IPS-NIHi11 (cell line): ENCODE data around the gene GLRX5.

Experiments used
- DNase-seq: peaks from one replicate; pipeline ENCODE4 v3.0.0; 2012; ENCODE audit warnings: mixed read lengths, low spot score

GLRX5 gene

GRCh38 chr14:95536036-95536593, 1.3 kb downstream of the GLRX5 start:
- DNase-seq: no peak

DNA sequence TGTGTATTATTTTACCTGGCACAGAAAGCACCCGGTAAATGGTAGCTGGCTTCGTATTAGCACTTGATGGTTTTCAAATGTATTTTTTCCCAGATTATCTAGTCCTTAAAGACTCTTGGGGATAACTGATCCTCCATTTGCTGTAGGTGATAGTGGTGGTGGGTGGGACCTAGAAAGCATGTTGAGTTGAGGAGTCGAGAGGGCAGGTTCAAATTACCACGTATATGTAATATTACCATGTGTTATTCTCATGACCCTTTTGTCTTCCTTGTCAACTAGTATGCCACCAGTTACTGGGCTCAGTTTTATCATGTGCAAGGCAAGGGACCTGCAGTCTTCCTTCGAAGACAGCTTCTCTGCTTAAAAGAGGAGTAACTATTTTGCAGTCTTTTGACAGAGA, 1.8 kb downstream of the GLRX5 start:
- DNase-seq: no peak

DNA sequence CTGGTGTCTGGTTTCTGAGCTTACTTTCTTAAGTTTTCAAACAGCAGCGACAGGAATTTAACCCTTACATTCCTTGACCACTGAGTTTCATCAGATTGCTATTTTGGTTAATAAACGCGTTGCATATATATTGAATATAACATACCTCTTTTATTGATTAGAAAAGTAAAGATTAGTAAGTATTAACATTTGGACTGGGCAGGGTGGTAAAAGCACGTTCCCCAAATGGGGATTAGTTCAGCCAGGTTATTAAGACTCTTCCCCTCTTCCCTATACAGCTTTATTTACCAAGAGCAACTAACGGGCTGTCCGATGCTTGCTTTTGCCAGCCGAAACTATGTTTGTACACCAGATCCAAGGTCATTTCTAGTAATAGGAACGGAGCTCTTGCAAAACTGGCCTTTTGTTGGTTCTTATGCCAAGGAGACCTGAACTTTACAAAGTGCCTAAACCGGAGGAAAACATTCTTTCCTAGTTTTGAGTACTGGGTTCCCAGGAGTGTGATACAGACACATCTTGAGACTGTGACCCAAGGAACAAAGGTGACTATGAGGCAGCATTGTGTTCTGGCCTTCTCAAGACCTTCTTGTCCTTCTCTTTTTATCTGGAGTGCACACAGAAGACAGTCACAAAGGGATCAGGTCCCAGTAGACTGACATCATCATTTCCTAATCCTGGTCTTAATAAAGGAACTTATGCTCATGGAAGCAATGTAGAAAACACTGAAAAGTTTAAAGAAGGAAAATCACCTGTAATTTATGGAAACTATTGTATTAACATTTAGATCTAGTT, 2.6 kb downstream of the GLRX5 start:
- no peak for DNase-seq

GRCh38 chr14:95538801-95539509, 4.1 kb downstream of the GLRX5 start:
- no peak for DNase-seq

DNA sequence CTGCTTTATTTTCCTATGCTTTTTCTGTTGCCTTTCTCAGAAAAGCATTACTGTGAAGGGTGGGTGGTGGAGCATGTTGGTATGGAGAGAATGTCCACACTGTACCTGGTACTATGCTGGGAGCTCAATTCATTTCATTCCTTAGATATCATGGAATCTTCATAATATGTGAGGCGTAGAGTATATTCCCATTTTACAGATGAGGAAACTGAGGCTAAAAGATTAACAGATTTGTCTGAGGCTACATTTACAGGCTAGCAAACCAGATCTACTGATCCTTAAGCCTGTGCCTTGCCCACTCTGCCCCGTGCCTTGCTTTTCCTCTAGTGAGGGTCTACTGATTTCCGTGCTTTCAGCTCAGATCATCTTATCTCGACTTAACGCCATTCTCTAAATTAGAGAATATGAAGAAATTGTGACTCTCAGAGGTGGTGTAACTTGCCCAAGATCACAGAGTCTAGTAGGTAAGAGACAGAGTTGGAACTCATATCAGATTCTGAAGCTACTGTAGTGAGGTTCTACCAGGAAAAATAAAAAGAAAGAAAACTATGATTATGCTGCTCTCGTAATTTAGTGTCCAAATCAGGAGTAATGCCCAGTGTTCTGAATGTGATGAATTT, 5.5 kb downstream of the GLRX5 start:
- DNase-seq: no peak

DNA sequence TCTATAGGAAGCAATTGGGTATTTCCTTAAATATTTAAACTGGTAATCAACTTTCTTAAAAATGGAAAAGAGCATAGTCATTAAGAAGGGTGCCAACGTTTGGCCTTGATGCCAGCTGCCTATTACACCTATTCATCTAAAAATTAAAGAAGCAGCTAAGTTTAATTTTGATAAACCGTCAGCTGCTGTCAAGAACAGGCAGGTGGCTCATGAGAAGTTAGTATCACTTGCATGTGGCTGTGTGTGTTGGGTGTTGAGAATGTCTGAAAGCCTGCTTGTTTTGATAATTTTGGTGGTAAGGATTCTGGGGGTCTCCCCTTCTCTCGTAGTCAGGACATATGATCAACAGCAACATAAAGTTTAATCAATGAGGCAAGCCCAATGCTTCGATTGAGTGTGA, 6.5 kb downstream of the GLRX5 start:
- no peak for DNase-seq

- DNase-seq: no peak
These were observed 7.4 kb downstream of the GLRX5 start for GRCh38 chr14:95541932-95542930.

DNA sequence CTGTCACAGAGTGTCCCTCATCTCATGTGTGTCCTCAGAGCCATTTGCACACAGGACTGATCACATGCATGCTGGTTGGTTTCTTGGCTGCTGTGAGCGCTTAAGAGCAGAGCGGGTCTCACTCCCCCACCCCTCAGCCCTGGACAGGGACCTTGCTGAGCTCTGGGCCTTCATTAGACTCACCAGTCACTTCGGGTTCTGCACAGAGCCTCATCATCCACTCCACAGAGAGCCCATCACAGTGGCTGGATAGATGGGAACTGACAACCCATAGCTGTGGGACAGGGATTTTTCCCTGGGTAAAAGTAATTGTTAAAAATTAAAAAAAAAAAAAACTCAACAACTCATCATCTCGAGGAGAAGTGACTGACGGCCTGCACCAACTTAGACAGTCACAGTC, 8.2 kb downstream of the GLRX5 start:
- DNase-seq: no peak

DNA sequence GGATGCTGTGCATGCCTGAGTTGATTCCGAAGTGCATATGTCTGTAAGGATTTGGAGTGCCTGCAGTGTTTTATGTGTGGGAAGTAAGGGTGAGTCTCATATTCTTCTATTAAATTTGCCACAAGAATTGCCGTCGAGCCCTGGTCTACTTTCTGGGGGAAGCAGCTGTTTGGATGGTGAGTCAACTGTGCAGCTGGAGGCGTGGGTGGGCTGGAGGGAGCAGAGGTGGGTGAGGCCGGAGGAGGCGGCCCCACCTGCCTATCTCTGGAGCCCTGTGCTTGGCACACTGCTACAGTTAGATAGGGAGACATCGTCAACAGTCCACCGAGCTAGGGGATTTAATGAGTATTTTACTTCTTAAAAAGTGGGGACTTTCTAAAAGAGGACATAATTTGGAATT, 9.7 kb downstream of the GLRX5 start:
- DNase-seq: no peak

DNA sequence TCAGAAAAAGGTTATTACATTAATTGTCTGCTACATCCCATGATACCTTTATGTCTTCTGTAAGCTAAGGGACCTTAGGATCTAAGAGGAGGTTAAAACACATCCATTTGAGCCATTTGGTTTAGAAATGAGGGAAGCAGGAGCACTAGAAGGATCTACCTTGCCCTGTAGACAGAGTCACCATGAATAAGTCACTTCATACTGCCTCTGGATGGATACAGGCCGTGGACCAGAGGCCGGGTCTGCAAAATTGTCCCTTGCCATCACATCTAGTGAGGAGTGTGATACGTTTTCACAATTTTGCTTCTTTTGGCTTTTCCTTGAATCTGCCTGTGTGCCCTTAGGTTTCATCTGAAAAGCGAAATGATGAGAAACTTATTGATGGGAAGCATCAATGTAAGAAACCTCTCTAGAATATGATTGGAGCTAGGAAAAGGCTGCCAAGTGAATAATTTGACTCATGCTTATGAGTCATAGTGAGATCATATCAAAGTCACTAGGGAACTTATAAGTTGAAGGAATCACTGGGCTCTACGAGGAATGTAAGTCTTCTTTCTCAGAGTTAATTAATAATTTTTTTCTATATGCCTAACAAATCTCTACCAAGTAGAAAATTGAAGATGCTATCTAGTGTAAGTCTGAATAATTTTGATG, 10.8 kb downstream of the GLRX5 start:
- DNase-seq: no peak

- DNase-seq: no peak
These were observed 12.4 kb downstream of the GLRX5 start for GRCh38 chr14:95547272-95547625.

DNA sequence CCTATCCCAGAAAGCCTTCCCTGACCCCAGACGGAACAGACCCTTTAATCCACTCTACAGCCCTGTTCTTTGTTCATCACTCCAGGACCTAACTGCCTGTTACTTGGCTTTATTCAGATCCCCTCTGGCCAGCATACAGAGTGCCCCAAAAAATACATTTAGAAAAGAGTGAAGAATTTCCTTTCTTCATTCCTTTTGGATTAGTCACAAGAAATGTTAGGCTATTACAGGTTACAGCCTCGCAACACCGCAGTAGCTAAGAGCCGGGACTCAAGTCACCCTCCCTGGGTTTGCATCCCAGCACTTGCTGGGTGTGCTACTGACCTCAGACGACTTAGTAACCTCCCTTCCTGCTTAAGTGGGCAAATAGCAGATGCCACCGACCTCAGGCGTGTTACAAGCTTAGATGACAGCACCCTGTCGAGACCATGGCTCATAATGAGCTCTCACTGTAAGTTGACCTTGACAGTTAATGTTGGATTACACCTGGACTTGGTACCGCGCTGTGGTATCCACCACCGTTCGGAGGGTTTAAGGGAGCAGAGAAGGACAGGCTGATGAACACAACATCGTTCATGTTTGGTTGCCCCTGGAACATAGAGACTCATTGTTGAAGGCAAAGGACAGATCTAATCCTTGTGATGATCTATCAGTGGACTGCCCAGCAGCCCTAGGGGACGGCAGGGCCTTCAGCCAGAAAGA, 12.9 kb downstream of the GLRX5 start:
- DNase-seq: no peak

GRCh38 chr14:95548328-95548929, 13.6 kb downstream of the GLRX5 start:
- DNase-seq: no peak

DNA sequence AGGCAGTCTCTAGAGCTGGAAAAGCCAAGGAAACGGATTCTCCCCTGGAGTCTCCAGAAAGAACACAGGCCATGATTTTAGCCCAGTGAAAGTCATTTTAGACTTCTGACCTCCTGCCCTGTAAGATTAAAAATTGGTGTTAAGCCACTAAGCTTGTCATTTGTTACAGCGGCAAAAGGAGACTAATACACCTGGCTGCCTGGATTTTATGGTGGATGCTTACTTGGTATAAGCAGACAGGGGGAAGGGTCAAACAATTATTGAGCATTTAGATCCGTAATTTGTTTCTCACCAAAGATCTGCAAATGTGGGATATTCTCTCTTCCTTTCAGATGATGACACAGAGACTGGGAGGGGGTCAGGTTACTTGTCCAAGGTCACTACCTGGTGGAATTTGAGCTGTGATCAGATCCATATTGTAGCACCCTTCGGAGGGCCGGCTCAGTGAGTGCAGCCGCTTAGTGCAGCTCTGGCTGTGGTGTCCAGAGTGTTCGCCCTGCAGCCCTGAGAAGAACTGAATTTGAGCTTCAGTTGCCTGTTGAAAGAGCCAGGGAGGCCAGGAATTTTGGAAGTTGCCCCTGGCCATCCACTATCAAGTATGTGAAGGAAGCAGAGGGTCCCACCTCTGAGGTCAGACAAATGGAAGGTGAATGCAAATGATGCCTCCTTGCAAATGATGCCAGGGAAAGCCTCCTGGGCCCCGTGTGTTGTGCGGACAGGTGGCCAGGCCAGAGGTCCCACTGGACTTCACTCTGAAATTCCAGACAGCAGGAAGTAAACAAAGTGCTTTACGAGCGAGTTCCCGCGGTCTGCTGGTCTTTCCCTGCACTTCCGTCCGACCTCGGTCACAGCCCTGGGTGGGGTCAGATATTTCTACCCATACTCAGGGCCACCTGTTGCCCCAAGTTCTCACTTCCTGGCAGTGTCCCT, 15.1 kb downstream of the GLRX5 start:
- no peak for DNase-seq

DNA sequence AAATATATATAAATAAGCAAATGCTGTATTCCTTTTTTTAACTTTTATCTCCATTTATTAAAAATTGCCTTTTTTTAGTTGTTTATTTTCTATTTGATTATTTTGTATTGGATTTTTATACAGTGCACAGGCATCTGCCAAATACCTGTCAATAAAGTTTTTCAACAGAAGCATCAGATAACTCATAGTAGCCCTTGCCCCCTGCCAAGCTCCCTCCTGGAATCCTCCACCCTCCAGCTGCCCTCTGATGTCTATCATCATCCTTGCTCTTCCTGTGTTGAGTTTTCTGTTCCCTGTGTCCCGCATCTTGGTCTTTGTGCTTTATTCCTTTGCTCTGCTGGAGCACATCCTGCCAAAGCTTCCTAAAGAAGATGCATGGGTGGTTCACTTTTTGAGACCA, 16.6 kb downstream of the GLRX5 start:
- DNase-seq: no peak

- DNase-seq: no peak
These were observed 18.3 kb downstream of the GLRX5 start for GRCh38 chr14:95553141-95553540.

- DNase-seq: no peak
These were observed 20.2 kb downstream of the GLRX5 start for GRCh38 chr14:95555053-95555452.

- DNase-seq: no peak
These were observed 22.4 kb downstream of the GLRX5 start for GRCh38 chr14:95557291-95557690.

DNA sequence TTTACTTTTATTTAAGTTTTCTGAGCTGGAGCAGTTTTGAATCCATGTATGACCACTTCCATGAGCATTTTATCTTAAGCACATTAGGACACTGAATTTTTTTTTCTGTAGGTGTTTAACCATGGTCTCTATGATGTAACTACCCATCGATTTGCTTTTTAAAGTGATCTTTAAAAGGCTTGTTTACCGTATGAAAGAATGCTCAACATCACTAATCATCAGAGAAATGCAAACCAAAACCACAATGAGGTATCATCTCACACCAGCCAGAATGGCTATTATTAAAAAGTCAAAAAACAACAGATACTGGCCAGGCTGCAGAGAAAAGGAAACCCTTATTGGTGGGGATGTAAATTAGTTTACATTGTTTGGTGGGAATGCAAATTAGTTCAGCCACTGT, 23.0 kb downstream of the GLRX5 start:
- DNase-seq: no peak
